ENCODE data around the gene DCDC2C.
A peak's percentile ranks its signal among the peaks of the same experiment; 100 is the strongest.

DCDC2C gene

DNA sequence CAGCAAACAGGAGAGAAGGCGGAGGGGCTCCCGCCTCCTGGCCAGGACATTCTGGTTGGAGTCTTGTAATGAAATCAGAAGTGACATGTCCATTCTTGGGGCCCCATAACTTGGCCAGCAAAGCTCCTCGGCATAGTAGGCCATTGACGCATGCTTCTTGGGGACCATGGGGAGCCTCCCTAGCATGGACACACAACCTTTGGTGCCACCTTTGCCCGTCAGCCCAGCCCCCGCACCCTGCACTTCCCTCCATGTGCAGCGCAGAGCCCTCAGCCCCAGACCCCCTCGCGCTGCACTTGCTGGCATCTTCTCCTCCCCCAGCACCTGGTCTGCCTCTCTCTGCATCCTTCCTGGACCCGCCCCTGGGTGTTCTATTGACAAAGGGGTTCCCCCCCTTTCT is 23.1 kb downstream of the DCDC2C start:
- no peak overlapping the region for H3K4me3 ChIP-seq (replicated peaks in 1 of 2; ENCODE audit: low read depth in 2 of 2, low read length in 2 of 2)
- no peak for DNase-seq (ENCODE audit: low read depth in 2 of 2)
- TF ChIP-seq CTCF (IDR thresholded peaks at IDR 0.05; ENCODE audit: low read depth, low read length): no peak

GRCh38 chr2:3727397-3728045 is 24.1 kb downstream of the DCDC2C start:
- TF ChIP-seq CTCF (IDR thresholded peaks at IDR 0.05; ENCODE audit: low read depth, low read length): no peak
- no peak for DNase-seq (ENCODE audit: low read depth in 2 of 2)
- H3K4me3 ChIP-seq (replicated peaks in 1 of 2; ENCODE audit: low read depth in 2 of 2, low read length in 2 of 2): no peak overlapping the region

DNA sequence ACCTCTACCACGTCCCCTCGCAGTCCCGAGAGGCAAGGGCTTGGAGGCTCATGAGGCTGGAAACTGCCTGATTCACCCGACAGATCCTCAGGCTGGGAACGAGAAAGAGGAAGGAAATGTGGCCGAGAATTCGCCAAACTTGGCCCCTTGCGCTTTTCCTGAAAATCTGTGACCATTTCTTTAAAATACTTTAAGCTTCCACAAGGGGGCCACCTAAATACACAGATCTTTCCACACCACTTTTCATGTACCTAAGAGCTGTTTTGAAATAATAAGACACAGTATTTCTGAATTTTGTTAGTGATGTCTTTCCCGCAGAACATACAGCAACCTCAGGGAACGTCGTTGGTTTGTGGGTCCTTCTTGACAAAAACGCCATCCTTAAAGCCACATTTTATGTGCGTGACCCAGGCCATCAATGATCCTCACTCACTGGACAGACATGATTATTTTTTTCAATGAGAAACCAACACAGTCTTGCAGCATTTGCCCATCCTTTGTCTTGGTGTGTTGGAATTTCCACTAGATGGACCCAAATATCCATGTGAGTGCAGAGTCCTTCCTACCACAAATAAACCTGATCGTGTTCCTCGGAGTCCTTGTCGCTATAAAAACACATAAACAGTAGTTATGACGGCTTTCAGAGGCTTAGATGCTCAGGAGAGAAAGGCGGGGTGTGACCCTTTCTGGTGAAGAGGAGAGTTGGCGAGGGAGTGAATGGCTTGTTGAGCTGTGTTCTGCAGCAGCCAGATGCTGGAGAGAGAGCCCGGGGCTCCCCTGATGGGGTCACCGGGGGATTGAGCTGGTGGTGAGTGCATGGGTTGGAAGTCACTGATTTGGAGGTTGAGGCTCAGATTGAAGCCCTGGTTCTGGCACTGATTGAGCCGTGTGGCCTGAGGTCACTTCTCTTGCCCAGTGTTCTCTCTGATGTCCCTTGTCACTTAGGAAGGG is 25.0 kb downstream of the DCDC2C start:
- TF ChIP-seq CTCF (IDR thresholded peaks at IDR 0.05; ENCODE audit: low read depth, low read length): peak; percentile 50
- H3K4me3 ChIP-seq (replicated peaks in 1 of 2; ENCODE audit: low read depth in 2 of 2, low read length in 2 of 2): no peak overlapping the region
- peak; percentile 63 to 65 for DNase-seq (ENCODE audit: low read depth in 2 of 2)

DNA sequence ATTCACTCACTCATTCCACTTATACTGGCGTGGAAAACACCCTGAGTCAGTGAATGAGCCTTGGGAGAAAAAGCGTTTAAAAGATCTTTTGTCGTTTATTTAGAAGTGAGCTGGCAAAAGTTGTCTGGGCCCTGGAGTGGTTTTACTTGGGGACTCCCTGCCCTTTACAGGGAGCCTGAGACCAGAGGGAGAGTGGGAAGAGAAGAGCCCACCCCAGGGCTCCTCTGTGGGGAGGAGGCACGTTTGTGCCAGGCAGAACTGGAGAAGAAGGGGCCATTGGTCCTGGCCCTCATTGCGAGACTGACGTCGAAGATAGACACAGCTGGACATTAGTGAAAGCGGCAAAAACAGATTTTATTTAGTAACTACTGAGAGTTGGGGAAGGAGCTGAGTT is 25.7 kb downstream of the DCDC2C start:
- no peak for TF ChIP-seq CTCF (IDR thresholded peaks at IDR 0.05; ENCODE audit: low read depth, low read length)
- H3K4me3 ChIP-seq (replicated peaks in 1 of 2; ENCODE audit: low read depth in 2 of 2, low read length in 2 of 2): no peak overlapping the region
- no peak for DNase-seq (ENCODE audit: low read depth in 2 of 2)

GRCh38 chr2:3729786-3730185 is 26.4 kb downstream of the DCDC2C start:
- no peak for TF ChIP-seq CTCF (IDR thresholded peaks at IDR 0.05; ENCODE audit: low read depth, low read length)
- no peak for DNase-seq (ENCODE audit: low read depth in 2 of 2)
- no peak overlapping the region for H3K4me3 ChIP-seq (replicated peaks in 1 of 2; ENCODE audit: low read depth in 2 of 2, low read length in 2 of 2)

DNA sequence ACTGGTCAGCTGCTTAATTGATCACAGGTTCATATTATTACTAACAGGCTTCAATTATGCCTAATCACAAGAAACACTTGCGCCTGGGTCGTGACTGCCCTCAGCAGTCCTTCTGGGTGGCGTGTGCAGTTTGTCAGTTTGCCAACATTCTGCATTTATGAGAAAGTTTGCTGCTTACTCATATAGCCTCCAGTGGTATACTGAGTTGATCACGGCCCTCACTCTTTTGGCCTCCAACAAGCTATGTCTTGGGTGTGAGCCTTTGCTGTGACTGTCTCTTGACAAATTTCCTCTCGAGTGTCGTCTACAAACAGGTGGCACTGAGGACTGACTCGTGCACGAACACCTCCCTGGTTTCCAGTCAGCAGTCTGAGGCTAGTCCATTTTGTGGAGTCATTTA is 27.3 kb downstream of the DCDC2C start:
- DNase-seq (ENCODE audit: low read depth in 2 of 2): peak in 1 of 2 donors; percentile 42
- TF ChIP-seq CTCF (IDR thresholded peaks at IDR 0.05; ENCODE audit: low read depth, low read length): no peak

More for the DNA sequence above, 27.3 kb downstream of the DCDC2C start:
- H3K4me3 ChIP-seq (replicated peaks in 1 of 2; ENCODE audit: low read depth in 2 of 2, low read length in 2 of 2): no peak overlapping the region

Data from cardiac fibroblast (primary cell).